Panc1 (cell line): ENCODE measurements around the gene TC2N. TPM values are rescaled to one million over a fixed set of nuclear protein-coding genes. Genes with fewer than 3 reads are reported as not detected.

Experiments used
- ATAC-seq: fragments of 200-7000 bp; cut with Tn5 transposase; 2 replicates; pipeline ENCODE4 v1.9.1; 2020; ENCODE audit warnings: mild to moderate bottlenecking, moderate library complexity
- BruUV-seq: library from RNA; stranded (reverse); fragments of 400-500 nt; replicated peaks from 2 replicates; lab custom pipeline; 2021; lab: Mats Ljungman, UMichigan
- CTCF ChIA-PET: fragments of 300-600 bp; sonication (Branson Sonifier 250); formaldehyde crosslinking; loops from one replicate; lab custom pipeline; 2022; ENCODE audit warnings: antibody characterized with exemption; lab: Charles Lee
- POLR2A ChIA-PET: fragments of 300-600 bp; sonication (Branson Sonifier 250); formaldehyde crosslinking; loops from one replicate; lab custom pipeline; 2022; ENCODE audit warnings: antibody characterized with exemption; lab: Charles Lee
- DNase-seq: peaks from one replicate; pipeline ENCODE4 v3.0.0-alpha.2; 2010; ENCODE audit warnings: low read depth, low spot score
- H3K27ac ChIP-seq: 2 replicates; pipeline ENCODE4 v1.5.1; 2011; ENCODE audit warnings: mild to moderate bottlenecking, low read length, inconsistent platforms
- H3K27me3 ChIP-seq: fragments of 200-500 bp; sonication (Bioruptor generic); 2 replicates; pipeline ENCODE4 v1.6.0; 2014; ENCODE audit warnings: low read length, inconsistent platforms; ENCODE audit not compliant: control insufficient read depth, insufficient read depth
- H3K36me3 ChIP-seq: fragments of 200-500 bp; sonication (Bioruptor generic); 2 replicates; pipeline ENCODE4 v1.5.1; 2014; ENCODE audit warnings: inconsistent platforms, mild to moderate bottlenecking, low read length, moderate library complexity; ENCODE audit not compliant: control insufficient read depth, insufficient read depth
- H3K4me1 ChIP-seq: 2 replicates; pipeline ENCODE4 v1.5.1; 2011; ENCODE audit warnings: inconsistent platforms, mild to moderate bottlenecking, low read length, moderate library complexity; ENCODE audit not compliant: control insufficient read depth, insufficient read depth
- H3K4me3 ChIP-seq, 2 experiments: 2 replicates each; pipeline ENCODE4 v1.5.1; 2011 to 2012; ENCODE audit warnings: low read depth in 2 of 2, low read length in 2 of 2, mild to moderate bottlenecking in 2 of 2, inconsistent platforms in 1 of 2, moderate library complexity in 1 of 2
- H3K9me3 ChIP-seq: fragments of 200-500 bp; sonication (Bioruptor generic); 2 replicates; pipeline ENCODE4 v1.5.1; 2014; ENCODE audit warnings: low read depth, mild to moderate bottlenecking, inconsistent platforms, low read length, moderate library complexity; ENCODE audit not compliant: control insufficient read depth, insufficient read depth
- POLR2AphosphoS5 ChIP-seq: IDR thresholded peaks from 2 replicates; pipeline ENCODE4 v1.6.1; 2012; ENCODE audit warnings: mild to moderate bottlenecking, low read depth, low read length, moderate library complexity
- SIN3A ChIP-seq: IDR thresholded peaks from 2 replicates; pipeline ENCODE4 v1.6.1; 2012; ENCODE audit warnings: low read depth, mild to moderate bottlenecking, low read length, moderate library complexity, borderline replicate concordance; ENCODE audit not compliant: insufficient read depth
- TCF7L2 ChIP-seq: IDR thresholded peaks from 2 replicates; pipeline ENCODE4 v1.6.1; 2011; ENCODE audit warnings: mild to moderate bottlenecking, low read depth, low read length, inconsistent platforms
- in situ Hi-C: cut with HindIII; loops from 2 replicates; pipeline ENCODE4 v1.10.0; 2016; ENCODE audit warnings: low sequenced_read_pairs, low pct_unique_long_range_greater_than_20kb
- intact Hi-C: fragments of 100-400 bp; cut with micrococcal nuclease; formaldehyde crosslinking; loops from one replicate; pipeline ENCODE4 v1.10.0; 2022; ENCODE audit not compliant: unreplicated experiment
- total RNA-seq: library from RNA; stranded (reverse); gene quantifications from one replicate; pipeline ENCODE4 v1.2.1, GENCODE V29; 2021; ENCODE audit not compliant: unreplicated experiment
- TF ChIP-seq, protein P1 (sequence below), 2 experiments: IDR thresholded peaks; 2 replicates each; pipeline ENCODE4 v1.6.1; 2011 to 2012; ENCODE audit warnings: low read depth in 2 of 2, control low read depth in 1 of 2, low read length in 1 of 2, mild to moderate bottlenecking in 1 of 2, moderate library complexity in 1 of 2; ENCODE audit not compliant: insufficient read depth in 1 of 2
- TF ChIP-seq, protein P2 (sequence below): fragments of 450-650 bp; IDR thresholded peaks from 2 replicates; pipeline ENCODE4 v1.5.1; 2017; ENCODE audit warnings: mild to moderate bottlenecking

Gene TC2N
- total RNA-seq, 1 experiment from 2014 or later = 0.49 TPM

DNA sequence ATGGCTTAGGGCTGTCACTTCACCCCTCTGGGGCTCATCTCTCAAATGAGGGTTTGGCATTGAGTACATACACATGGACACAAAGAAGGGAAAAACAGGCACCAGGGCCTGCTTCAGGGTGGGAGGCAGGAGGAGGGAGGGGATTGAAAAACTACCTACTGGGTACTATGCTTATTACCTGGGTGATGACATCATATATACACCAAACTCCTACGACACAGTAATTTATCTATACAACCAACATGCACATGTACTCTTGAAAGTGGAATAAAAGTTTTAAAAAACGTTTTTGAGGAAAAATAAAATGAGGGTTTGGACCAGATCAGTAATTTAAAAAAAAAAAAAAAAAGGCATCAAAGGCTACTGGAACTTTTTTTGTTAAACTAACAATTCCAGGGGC, 3.6 kb upstream of the TC2N start:
- POLR2A ChIA-PET = no interaction called here
- H3K27me3 ChIP-seq = no peaks in the 10 kb centered on the region
- DNase-seq (no peak), ATAC-seq (no peak)
- TF ChIP-seq SIN3A (no peak), TCF7L2 (no peak), POLR2AphosphoS5 (no peak)
- TF ChIP-seq, protein P1, sequence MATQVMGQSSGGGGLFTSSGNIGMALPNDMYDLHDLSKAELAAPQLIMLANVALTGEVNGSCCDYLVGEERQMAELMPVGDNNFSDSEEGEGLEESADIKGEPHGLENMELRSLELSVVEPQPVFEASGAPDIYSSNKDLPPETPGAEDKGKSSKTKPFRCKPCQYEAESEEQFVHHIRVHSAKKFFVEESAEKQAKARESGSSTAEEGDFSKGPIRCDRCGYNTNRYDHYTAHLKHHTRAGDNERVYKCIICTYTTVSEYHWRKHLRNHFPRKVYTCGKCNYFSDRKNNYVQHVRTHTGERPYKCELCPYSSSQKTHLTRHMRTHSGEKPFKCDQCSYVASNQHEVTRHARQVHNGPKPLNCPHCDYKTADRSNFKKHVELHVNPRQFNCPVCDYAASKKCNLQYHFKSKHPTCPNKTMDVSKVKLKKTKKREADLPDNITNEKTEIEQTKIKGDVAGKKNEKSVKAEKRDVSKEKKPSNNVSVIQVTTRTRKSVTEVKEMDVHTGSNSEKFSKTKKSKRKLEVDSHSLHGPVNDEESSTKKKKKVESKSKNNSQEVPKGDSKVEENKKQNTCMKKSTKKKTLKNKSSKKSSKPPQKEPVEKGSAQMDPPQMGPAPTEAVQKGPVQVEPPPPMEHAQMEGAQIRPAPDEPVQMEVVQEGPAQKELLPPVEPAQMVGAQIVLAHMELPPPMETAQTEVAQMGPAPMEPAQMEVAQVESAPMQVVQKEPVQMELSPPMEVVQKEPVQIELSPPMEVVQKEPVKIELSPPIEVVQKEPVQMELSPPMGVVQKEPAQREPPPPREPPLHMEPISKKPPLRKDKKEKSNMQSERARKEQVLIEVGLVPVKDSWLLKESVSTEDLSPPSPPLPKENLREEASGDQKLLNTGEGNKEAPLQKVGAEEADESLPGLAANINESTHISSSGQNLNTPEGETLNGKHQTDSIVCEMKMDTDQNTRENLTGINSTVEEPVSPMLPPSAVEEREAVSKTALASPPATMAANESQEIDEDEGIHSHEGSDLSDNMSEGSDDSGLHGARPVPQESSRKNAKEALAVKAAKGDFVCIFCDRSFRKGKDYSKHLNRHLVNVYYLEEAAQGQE (IDR thresholded peaks at IDR 0.05; ENCODE audit: insufficient read depth in 1 of 2, low read depth in 2 of 2, low read length in 1 of 2) = no peak
- TF ChIP-seq, protein P2, sequence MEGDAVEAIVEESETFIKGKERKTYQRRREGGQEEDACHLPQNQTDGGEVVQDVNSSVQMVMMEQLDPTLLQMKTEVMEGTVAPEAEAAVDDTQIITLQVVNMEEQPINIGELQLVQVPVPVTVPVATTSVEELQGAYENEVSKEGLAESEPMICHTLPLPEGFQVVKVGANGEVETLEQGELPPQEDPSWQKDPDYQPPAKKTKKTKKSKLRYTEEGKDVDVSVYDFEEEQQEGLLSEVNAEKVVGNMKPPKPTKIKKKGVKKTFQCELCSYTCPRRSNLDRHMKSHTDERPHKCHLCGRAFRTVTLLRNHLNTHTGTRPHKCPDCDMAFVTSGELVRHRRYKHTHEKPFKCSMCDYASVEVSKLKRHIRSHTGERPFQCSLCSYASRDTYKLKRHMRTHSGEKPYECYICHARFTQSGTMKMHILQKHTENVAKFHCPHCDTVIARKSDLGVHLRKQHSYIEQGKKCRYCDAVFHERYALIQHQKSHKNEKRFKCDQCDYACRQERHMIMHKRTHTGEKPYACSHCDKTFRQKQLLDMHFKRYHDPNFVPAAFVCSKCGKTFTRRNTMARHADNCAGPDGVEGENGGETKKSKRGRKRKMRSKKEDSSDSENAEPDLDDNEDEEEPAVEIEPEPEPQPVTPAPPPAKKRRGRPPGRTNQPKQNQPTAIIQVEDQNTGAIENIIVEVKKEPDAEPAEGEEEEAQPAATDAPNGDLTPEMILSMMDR = no peak
- H3K9me3 ChIP-seq = no peaks in the 10 kb centered on the region
- intact Hi-C loops (no loop called here), in situ Hi-C loops (no loop called here)
- no peak overlapping the region for H3K4me3 ChIP-seq
- H3K36me3 ChIP-seq = no peaks in the 10 kb centered on the region
- CTCF ChIA-PET = no interaction called here
- H3K27ac ChIP-seq = no peak overlapping the region
- no peaks in the 10 kb centered on the region for H3K4me1 ChIP-seq
- no TSS peak for BruUV-seq

DNA sequence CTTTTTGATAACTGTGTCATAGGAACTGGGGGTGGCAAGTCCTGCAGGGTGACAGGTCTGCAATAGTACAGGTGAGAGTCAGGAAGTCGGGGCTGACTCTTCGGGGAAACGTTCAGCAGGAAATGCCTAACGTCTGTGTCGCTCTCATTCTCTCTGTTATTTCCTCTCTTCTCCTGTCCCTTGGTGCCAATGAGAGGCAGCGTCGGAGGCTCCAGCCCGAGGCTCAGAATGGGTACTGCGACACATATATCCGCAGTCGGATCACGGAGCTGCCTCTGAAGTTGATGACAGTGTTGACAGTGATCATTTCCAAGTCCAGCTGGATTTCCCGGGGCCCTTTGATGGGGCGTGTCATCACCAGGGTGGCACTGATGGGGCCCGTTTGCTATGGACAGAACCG, 2.7 kb upstream of the TC2N start:
- Histone ChIP-seq H3K27me3 (no peaks in the 10 kb centered on the region), H3K4me3 (no peak overlapping the region), H3K36me3 (no peaks in the 10 kb centered on the region), H3K9me3 (no peaks in the 10 kb centered on the region), H3K27ac (no peak overlapping the region), H3K4me1 (no peaks in the 10 kb centered on the region)
- ChIA-PET POLR2A (no interaction called here), CTCF (no interaction called here)
- in situ Hi-C loops = no loop called here
- TF ChIP-seq, protein P2 = no peak
- TF ChIP-seq POLR2AphosphoS5 = no peak
- TF ChIP-seq SIN3A = no peak
- TF ChIP-seq, protein P1 (IDR thresholded peaks at IDR 0.05; ENCODE audit: insufficient read depth in 1 of 2, low read depth in 2 of 2, low read length in 1 of 2) = no peak
- TF ChIP-seq TCF7L2 = no peak
- intact Hi-C loops = no loop called here
- no peak for DNase-seq
- BruUV-seq = no TSS peak
- peak; percentile 58; the same call in 1 of the 2 replicates for ATAC-seq
